ENCODE data around the gene GSK3A. TPM values are rescaled to one million over a fixed set of nuclear protein-coding genes. Genes with fewer than 3 reads are reported as not detected.

Gene GSK3A
- total and polyA plus RNA-seq, 9 of the 15 experiments (the other 6 are each of a cell fraction or from before 2014, with no cell fraction given) = 0.62 to 90.7 (median 33.3) TPM

GRCh38 chr19:42242512-42243409 is at the start of gene GSK3A (continued):
- peak; percentile 50; the same call in 1 of the 2 replicates for TF ChIP-seq FOXO4 (CRISPR knock-in tag; IDR thresholded peaks at IDR 0.05)
- no peak for TF ChIP-seq ZNF253 (CRISPR knock-in tag; conservative IDR thresholded peaks at IDR 0.05)
- 0 out of 2 replicates have a peak, but pooled peaks have one; percentile 7 for TF ChIP-seq TEAD4 (IDR thresholded peaks at IDR 0.05; ENCODE audit: low read length)
- TF ChIP-seq TEAD4 (CRISPR knock-in tag; IDR thresholded peaks at IDR 0.05; ENCODE audit: borderline replicate concordance) = no peak
- TF ChIP-seq HOMEZ (CRISPR knock-in tag; IDR thresholded peaks at IDR 0.05) = no peak
- TF ChIP-seq PATZ1 (CRISPR knock-in tag; IDR thresholded peaks at IDR 0.05; ENCODE audit: borderline replicate concordance) = no peak
- TF ChIP-seq MTF1 (CRISPR knock-in tag; IDR thresholded peaks at IDR 0.05; ENCODE audit: borderline replicate concordance) = no peak; the same call in 1 of the 2 replicates
- peak; percentile 68 for TF ChIP-seq GTF2B (IDR thresholded peaks at IDR 0.05; ENCODE audit: extremely low read depth, insufficient read length)
- 0 out of 2 replicates have a peak, but pooled peaks have one; percentile 39 for TF ChIP-seq ZNF212 (CRISPR knock-in tag; IDR thresholded peaks at IDR 0.05)
- no peak for TF ChIP-seq ZNF695 (CRISPR knock-in tag; IDR thresholded peaks at IDR 0.05)
- no peak for TF ChIP-seq ZNF778 (CRISPR knock-in tag; IDR thresholded peaks at IDR 0.05)
- no peak for TF ChIP-seq RBM25 (IDR thresholded peaks at IDR 0.05; ENCODE audit: low read depth, low read length, severe bottlenecking)
- peak; percentile 44; the same call in 1 of the 2 replicates for TF ChIP-seq ZNF263 (CRISPR knock-in tag; IDR thresholded peaks at IDR 0.05; ENCODE audit: borderline replicate concordance)
- TF ChIP-seq XRCC5 (IDR thresholded peaks at IDR 0.05; ENCODE audit: low read depth, low read length) = peak; percentile 20; the same call in 1 of the 2 replicates
- no peak for TF ChIP-seq SMARCC2 (IDR thresholded peaks at IDR 0.05; ENCODE audit: low read depth)
- no peak for TF ChIP-seq SOX6 (IDR thresholded peaks at IDR 0.05)
- TF ChIP-seq TFAP4 (CRISPR knock-in tag; IDR thresholded peaks at IDR 0.05; ENCODE audit: borderline replicate concordance) = peak; percentile 77
- no peak for TF ChIP-seq PTRF (tag; IDR thresholded peaks at IDR 0.05)
- 0 out of 2 replicates have a peak, but pooled peaks have one; percentile 15 for TF ChIP-seq ZNF384 (IDR thresholded peaks at IDR 0.05; ENCODE audit: low read depth, low read length)
- no peak for TF ChIP-seq SMARCA5 (IDR thresholded peaks at IDR 0.05)
